ENCODE data around the gene AQP1. TPM values are rescaled to one million over a fixed set of nuclear protein-coding genes. Genes with fewer than 3 reads are reported as not detected.

AQP1 gene
- total and polyA plus RNA-seq, 8 donors = 146 to 450 (median 231) TPM

DNA sequence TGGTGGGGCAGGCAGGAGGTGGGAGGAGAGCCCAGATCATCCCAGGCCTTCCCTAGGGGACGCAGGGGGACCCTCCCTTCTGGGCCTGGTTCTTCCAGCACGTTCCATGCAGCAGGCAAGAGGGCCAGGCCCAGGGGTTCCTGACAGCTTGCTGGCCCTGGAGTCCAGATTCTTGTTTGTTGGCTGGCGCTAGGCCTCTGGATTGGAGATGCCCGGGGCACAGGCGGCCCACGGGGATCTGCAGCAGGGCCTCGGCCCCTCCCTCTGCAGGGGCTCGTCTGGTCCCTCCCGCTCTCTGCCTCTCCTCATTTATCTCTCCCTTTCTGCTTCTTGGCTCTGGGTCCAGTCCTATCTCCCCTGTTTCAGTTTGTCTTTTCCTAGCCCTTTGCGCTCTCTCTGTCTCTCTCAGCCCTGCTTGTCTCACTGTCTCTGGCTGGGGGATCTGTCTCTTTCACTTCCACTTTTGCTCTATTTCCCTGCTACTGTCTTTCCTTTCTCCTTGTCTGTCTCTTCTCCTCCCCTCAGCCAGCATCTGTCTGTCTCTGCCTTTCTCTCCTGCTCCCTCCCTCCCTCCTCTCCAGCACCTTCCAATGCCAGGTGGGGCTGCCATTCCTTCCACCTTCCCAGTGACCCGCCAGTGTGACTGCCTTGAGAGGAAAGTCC is 1.1 kb upstream of the AQP1 start:
- FAIRE-seq (no peak), DNase-seq (peak in 1 of 6 donors; percentile 62), ATAC-seq (no peak)
- Histone ChIP-seq H3K4me1 (peaks cover 9 to 45% (median 31%) of the 10 kb centered on the region in 3 donors), H3K36me3 (no peaks in the 10 kb centered on the region), H3K27ac (peak overlapping the region; percentile 39 to 63 (median 61)), H3K27me3 (no peaks in the 10 kb centered on the region), H3K9me3 (no peaks in the 10 kb centered on the region), H3K4me3 (no peak overlapping the region)
- intact Hi-C loops (cut with DNase I) = loop anchor here in 1 of 3 donors (10.0 kb wide), 1 partner anchor 106 kb away; no protein-coding TSS in a partner anchor
- 29 to 34% methylated on average over 9 to 11 of the region's 11 CpGs for WGBS, 2 donors
- TF ChIP-seq, protein P1, sequence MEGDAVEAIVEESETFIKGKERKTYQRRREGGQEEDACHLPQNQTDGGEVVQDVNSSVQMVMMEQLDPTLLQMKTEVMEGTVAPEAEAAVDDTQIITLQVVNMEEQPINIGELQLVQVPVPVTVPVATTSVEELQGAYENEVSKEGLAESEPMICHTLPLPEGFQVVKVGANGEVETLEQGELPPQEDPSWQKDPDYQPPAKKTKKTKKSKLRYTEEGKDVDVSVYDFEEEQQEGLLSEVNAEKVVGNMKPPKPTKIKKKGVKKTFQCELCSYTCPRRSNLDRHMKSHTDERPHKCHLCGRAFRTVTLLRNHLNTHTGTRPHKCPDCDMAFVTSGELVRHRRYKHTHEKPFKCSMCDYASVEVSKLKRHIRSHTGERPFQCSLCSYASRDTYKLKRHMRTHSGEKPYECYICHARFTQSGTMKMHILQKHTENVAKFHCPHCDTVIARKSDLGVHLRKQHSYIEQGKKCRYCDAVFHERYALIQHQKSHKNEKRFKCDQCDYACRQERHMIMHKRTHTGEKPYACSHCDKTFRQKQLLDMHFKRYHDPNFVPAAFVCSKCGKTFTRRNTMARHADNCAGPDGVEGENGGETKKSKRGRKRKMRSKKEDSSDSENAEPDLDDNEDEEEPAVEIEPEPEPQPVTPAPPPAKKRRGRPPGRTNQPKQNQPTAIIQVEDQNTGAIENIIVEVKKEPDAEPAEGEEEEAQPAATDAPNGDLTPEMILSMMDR (IDR thresholded peaks at IDR 0.05) = no peak

GRCh38 chr7:30911133-30911532 is 520 bp upstream of the AQP1 start:
- peaks cover 9 to 45% (median 31%) of the 10 kb centered on the region in 3 donors for H3K4me1 ChIP-seq
- no peaks in the 10 kb centered on the region for H3K27me3 ChIP-seq
- intact Hi-C loops (cut with DNase I) = loop anchor here in 1 of 3 donors (10.0 kb wide), 1 partner anchor 106 kb away; no protein-coding TSS in a partner anchor
- H3K9me3 ChIP-seq = no peaks in the 10 kb centered on the region
- 52 to 66% methylated on average over 11 of the region's 11 CpGs for WGBS, 2 donors
- DNase-seq (peak in 1 of 6 donors; percentile 75), ATAC-seq (no peak), FAIRE-seq (no peak)
- TF ChIP-seq, protein P1 (IDR thresholded peaks at IDR 0.05) = no peak
- H3K27ac ChIP-seq = peak overlapping the region; percentile 39 to 63 (median 61)
- no peaks in the 10 kb centered on the region for H3K36me3 ChIP-seq
- H3K4me3 ChIP-seq = no peak overlapping the region

DNA sequence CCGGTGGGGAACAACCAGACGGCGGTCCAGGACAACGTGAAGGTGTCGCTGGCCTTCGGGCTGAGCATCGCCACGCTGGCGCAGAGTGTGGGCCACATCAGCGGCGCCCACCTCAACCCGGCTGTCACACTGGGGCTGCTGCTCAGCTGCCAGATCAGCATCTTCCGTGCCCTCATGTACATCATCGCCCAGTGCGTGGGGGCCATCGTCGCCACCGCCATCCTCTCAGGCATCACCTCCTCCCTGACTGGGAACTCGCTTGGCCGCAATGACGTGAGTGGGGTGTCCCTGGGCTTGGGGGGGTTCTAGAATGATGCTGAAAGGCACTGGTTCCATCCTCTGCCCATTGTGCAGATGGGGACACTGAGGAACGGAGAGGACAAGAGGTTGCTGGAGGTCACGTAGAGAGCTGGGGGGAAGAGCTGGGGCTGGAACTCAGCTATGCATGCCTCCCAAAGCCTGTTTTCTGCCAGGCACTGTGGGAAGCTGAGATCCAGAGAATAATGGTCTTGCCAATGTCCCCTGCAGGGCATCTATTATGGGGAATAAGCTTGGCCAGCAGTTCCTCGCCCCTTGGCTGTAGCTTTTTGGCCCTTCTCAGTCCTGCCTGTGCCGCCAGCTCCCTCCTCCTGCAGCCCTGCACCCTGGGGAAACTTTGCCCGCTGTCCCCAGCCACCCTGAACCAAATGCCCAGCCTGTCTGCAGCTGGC is 523 bp downstream of the AQP1 start:
- Histone ChIP-seq H3K27me3 (no peaks in the 10 kb centered on the region), H3K36me3 (no peaks in the 10 kb centered on the region), H3K4me1 (peaks cover 9 to 40% (median 26%) of the 10 kb centered on the region in 3 donors), H3K9me3 (no peaks in the 10 kb centered on the region), H3K4me3 (peak overlapping the region; percentile 13 to 47 (median 36)), H3K27ac (peak overlapping the region; percentile 19 to 63 (median 62))
- ATAC-seq (peak in 1 of 4 donors; percentile 10), FAIRE-seq (no peak), DNase-seq (peak in 1 of 6 donors; percentile 72)
- TF ChIP-seq, protein P1 (IDR thresholded peaks at IDR 0.05) = no peak
- intact Hi-C loops (cut with DNase I) = loop anchor here in 1 of 3 donors (10.0 kb wide), 1 partner anchor 107 kb away; no protein-coding TSS in a partner anchor
- WGBS, 2 donors = 67% methylated on average over 26 of the region's 26 CpGs

DNA sequence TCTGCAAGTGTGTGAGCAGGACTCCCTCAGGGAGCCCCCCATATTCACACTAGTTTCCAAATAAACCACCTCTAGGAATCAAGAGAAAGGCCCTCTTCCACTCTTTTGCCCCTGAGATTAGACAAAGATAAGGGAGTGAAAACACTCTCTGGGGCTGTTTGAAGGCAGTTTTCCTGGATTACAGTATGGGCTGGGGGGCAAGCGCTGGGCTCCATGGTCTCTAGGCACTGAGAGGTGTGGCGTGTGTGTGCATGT is 1.0 kb downstream of the AQP1 start:
- DNase-seq = no peak
- H3K9me3 ChIP-seq = no peaks in the 10 kb centered on the region
- peak overlapping the region; percentile 19 to 63 (median 60) for H3K27ac ChIP-seq
- no peaks in the 10 kb centered on the region for H3K27me3 ChIP-seq
- H3K36me3 ChIP-seq = no peaks in the 10 kb centered on the region
- no peak for ATAC-seq
- TF ChIP-seq, protein P1 (IDR thresholded peaks at IDR 0.05) = no peak
- 22 to 36% methylated on average over 2 of the region's 2 CpGs for WGBS, 2 donors
- peaks cover 9 to 39% (median 21%) of the 10 kb centered on the region in 3 donors for H3K4me1 ChIP-seq
- H3K4me3 ChIP-seq = peak overlapping the region; percentile 13 to 47 (median 36)
- FAIRE-seq = no peak
- intact Hi-C loops (cut with DNase I) = loop anchor here in 1 of 3 donors (10.0 kb wide), 1 partner anchor 108 kb away; no protein-coding TSS in a partner anchor
